G401.6 (cell line): ENCODE results near the gene RAD21L1.

Experiments
- FAIRE-seq: peaks from 2 replicates; lab custom pipeline; 2012; peaks lifted over from hg19 to GRCh38; lab: Jason Lieb, UNC

RAD21L1 gene

GRCh38 chr20:1225783-1226654 is at the start of gene RAD21L1:
Gene RAD21L1, plus strand, starts transcription at chr20:1226044. Its CDS starts 2,410 bp downstream, at chr20:1228454.
- no peak for FAIRE-seq

- FAIRE-seq = no peak
These were observed 48.2 kb upstream of the RAD21L1 start for GRCh38 chr20:1177680-1178079.

DNA sequence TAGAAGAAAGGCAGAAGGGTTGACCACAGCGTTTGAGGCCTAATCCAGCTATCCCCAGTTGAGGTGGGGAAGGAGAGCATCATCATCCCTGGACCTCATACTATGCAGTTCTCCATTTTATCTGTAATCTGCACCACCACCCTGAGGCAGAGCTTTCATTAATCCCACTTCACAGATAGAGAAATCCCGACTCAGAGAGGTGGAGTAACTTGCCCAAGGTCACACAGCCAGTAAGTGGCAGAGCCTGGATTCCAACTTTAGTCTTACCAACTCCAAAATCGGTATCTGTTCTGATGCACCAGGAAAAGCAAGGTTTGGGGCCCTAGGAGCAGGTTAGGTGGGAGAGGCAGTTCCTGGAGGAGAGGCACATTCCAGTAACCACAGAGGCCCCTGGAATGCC is 47.7 kb upstream of the RAD21L1 start:
- no peak for FAIRE-seq

- FAIRE-seq = no peak
These were observed 47.2 kb upstream of the RAD21L1 start for GRCh38 chr20:1178623-1179022.

GRCh38 chr20:1180949-1181348 is 44.9 kb upstream of the RAD21L1 start:
- FAIRE-seq = no peak

DNA sequence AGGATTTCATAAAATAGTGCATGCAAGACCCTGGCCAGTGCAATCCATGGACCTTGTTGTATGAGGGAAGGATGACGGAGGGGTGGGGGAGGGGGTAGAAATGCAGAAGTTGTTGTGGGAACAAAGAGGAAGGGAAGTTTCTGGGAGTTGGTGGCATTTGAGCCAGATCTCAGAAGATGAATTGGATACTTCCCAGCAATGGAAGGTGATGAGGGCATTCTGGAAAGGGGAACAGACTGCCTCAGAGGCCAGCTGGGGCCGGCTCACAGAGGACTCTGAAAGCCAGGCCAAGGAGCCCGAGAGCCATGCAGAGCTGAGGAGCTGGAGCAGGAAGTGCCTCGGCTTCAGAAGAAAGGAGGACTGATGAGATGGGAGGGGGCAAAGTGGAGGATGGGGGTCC is 43.7 kb upstream of the RAD21L1 start:
- no peak for FAIRE-seq

DNA sequence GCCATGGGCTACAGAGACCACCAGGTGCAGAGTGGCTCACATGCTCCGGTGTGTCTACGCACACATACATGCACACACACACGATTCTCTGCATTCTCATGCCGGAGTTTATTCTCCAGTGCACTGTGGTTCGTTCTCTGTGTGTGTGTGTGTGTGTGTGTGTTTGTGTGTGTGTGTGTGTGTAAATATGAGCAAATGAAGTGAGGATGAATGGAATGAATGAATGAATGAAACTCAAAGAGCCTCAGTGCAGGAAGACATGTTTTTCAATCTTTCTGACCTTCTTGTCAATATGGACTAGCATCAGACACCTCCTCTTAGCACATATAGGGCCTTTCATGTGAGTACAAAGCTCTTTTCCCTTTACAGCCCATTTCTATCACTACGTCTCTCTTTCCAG is 42.7 kb upstream of the RAD21L1 start:
- FAIRE-seq = no peak

GRCh38 chr20:1184260-1184637 is 41.6 kb upstream of the RAD21L1 start:
- FAIRE-seq = no peak

DNA sequence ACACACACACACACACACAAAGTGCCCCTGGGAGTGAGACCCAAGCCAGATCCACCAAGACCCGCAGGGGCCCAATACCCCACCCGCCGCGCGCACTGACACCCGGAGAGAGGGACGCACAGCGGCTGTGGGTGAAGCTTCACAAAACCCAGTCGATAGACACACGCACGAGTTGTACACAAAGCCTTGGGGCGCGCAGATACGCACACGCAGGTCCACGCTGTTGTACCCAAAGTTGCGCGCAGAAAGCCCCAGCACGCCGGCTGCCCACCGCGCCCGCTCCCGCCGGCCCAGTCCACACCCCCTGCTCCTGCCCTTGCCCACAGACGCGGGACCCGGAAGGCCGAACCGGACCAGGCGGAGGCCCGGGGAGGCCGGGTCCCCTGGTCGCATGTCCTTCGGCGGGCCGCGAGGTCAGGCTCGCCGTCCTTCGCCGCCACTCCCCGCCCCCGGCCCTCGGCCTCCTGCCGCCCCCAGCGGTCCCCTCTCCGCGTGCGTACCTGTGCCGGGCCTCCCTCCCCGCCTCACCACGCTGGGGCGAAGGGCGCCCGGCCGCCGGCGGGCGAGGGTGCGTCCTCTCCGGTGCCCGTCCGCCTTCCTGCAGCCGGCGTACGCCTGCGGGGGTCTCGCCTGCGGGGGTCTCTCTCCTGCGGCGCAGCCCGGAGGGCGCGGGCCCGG is 41.1 kb upstream of the RAD21L1 start, which contains the start of gene TMEM74B:
TMEM74B (minus strand) TSS at position 344 of the 678 bp plus-strand sequence. CDS start 1,180 bp downstream, outside the sequence.
- no peak for FAIRE-seq

- no peak for FAIRE-seq
These were observed 40.5 kb upstream of the RAD21L1 start for GRCh38 chr20:1185316-1185741.

DNA sequence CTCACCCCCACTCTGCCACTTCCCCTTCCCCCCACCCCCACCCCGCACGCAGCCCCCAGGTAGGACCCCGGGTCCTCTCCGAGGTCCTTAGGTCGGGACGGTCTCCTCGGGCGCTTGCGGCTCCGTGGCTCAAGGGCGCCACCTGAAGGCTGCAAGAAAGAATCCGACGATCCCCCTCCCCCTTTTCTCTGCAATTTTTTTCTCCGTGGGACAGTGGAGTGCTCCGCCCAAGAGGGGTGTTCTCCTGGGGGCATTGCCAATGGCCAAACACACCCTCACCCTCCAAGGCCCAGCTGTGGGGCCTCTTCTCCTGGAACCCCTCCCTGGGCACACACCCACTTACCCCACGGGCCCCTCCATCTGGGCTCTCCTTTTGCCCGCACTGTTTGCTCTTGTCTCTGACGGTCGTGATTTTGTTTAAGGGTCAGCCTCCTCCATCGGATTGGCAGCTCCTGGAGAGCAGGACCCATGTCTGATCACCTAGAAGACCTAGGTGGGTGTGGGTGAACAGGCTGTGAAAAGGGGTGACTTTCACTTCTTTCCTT is 40.0 kb upstream of the RAD21L1 start:
- no peak for FAIRE-seq

DNA sequence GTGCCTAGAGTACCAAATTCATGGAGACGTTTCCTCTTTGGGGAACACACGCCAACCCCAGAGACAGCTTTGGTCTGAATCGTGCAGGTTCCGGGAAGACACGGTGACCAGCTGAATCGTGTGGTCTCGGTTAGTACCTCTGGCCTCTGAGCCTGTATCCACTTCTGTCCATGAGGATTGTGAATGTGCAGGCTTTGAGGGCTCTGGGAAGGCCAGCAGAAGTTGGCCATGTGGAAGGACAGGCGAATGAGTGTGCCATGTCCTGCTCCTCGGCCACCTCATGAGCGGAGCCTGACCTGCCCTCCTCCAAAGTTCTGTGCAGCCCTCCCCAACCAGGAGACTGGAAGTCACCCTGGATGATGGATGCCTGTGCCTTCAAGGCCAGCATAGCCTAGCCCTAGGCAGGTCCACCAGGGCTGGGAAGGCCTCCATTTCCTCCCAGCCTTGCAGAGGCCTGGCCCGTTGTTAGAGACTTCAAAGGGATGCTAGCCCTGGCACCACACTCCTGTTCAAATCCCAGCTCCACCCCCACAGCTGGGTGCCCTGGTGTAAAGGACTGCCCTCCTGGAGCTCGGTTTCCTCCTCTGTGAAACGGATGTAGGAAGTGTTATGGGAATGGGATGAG is 39.4 kb upstream of the RAD21L1 start:
- FAIRE-seq = no peak

- no peak for FAIRE-seq
These were observed 38.2 kb upstream of the RAD21L1 start for GRCh38 chr20:1187605-1188171.

DNA sequence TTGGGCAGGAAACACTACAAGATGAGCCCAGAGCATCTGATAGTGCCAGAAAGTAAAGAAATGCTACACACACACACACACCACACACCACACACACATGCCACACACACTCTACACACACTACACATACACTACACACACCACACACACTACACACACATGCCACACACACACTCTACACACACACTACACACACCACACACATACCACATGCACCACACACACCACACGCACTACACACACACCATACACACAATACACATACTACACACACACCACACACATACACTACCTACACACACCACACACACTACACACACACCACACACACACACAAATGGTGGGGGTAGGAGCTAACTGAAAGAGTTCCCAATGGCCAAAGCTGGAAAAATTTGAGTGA is 37.5 kb upstream of the RAD21L1 start:
- FAIRE-seq = no peak

- FAIRE-seq = no peak
These were observed 36.0 kb upstream of the RAD21L1 start for GRCh38 chr20:1189827-1190226.

DNA sequence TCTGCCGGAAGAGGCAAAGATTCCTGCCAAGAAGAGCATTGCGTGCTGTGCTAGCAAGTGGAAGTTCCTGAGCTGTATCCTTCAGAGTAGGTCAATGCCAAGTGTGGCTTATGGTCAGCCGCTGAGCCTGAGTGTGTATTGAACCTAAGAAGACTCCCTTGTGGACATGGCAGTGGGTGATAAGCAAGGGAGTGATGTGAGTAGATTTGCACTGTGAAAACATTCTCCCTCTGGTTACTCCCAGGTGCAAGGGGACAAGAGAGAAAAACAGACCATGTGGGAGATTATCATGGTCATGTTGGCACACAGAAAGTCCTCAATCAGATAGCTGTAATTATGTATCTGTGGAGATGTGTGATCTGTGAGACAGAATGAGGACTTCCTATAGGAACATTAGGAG is 35.0 kb upstream of the RAD21L1 start:
- no peak for FAIRE-seq

GRCh38 chr20:1191299-1191698 is 34.5 kb upstream of the RAD21L1 start:
- FAIRE-seq = no peak

DNA sequence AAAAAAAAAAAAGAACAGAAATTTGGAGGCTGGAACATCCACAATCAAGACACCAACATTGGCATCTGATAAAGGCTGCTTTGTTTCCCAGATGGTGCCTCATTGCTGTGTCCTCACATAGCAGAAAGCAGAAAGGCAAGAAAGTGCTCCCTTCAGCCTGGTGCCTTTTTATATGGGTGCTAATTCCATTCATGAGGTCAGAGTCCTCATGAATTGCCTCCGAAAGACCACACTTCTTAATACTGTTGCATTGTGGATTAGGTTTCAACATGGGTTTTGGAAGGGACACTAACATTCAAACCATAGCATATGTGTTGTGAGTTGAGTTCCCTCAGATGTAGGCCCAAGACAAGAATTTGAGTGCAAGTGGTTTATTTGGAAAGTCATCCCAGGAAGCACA is 30.6 kb upstream of the RAD21L1 start:
- FAIRE-seq = no peak

DNA sequence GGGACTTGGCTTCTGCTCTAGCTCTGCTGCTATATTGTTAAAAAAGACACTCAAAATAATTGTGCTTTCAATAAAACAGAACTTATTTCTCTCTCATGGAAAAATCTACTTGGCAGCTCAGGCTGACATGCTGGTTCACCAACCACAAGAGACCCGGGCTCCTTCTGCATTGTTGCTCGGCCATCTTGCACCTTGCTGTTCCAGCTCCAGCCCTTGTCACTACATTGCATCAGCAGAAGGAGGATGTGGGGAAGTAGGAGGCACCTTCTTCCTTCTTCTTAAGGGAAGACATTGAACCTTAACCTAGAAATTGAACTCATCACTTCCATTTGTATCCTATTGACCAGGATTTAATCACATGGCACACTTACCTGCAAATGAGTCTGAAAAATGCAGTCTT is 29.2 kb upstream of the RAD21L1 start:
- no peak for FAIRE-seq

- FAIRE-seq = no peak
These were observed 28.0 kb upstream of the RAD21L1 start for GRCh38 chr20:1197801-1198200.

GRCh38 chr20:1198751-1199150 is 27.1 kb upstream of the RAD21L1 start:
- FAIRE-seq = no peak

GRCh38 chr20:1199212-1199873 is 26.5 kb upstream of the RAD21L1 start:
- no peak for FAIRE-seq
